Endothelial cell of umbilical vein (primary cell): ENCODE data around the gene CCDC15.

Source experiments
- EZH2 ChIP-seq: IDR thresholded peaks from 2 replicates; pipeline ENCODE4 v1.6.1; 2012; ENCODE audit warnings: borderline replicate concordance, low read depth, mild to moderate bottlenecking, moderate library complexity, low read length, inconsistent platforms; ENCODE audit not compliant: severe bottlenecking
- FOS ChIP-seq: IDR thresholded peaks from 2 replicates; pipeline ENCODE4 v1.6.1; 2011; ENCODE audit warnings: mild to moderate bottlenecking, low read length, moderate library complexity, borderline replicate concordance; ENCODE audit not compliant: insufficient read depth
- JUN ChIP-seq: IDR thresholded peaks from 2 replicates; pipeline ENCODE4 v1.6.1; 2011; ENCODE audit warnings: borderline replicate concordance, low read depth; ENCODE audit not compliant: insufficient read length, insufficient read depth
- MYC ChIP-seq: IDR thresholded peaks from one replicate; pipeline ENCODE4 v1.6.1; 2011; ENCODE audit warnings: mild to moderate bottlenecking, low read depth, low read length
- POLR2A ChIP-seq: IDR thresholded peaks from 2 replicates; pipeline ENCODE4 v1.6.1; 2012; ENCODE audit warnings: low read depth, mild to moderate bottlenecking, control low read depth, low read length
- POLR2AphosphoS5 ChIP-seq: IDR thresholded peaks from 2 replicates; pipeline ENCODE4 v1.6.1; 2012; ENCODE audit warnings: low read depth, mild to moderate bottlenecking, control low read depth, low read length, moderate library complexity; ENCODE audit not compliant: insufficient read depth
- TF ChIP-seq, protein P1 (sequence below), 2 donors: IDR thresholded peaks; 1 replicate in 1 of 2; 2 replicates in 1 of 2; pipeline ENCODE4 v1.5.1; 2011; ENCODE audit warnings: low read length in 2 of 2, mild to moderate bottlenecking in 2 of 2, moderate library complexity in 2 of 2, control low read depth in 1 of 2, inconsistent platforms in 1 of 2, low read depth in 1 of 2; ENCODE audit not compliant: insufficient read depth in 1 of 2; ENCODE audit errors: extremely low read depth in 1 of 2

DNA sequence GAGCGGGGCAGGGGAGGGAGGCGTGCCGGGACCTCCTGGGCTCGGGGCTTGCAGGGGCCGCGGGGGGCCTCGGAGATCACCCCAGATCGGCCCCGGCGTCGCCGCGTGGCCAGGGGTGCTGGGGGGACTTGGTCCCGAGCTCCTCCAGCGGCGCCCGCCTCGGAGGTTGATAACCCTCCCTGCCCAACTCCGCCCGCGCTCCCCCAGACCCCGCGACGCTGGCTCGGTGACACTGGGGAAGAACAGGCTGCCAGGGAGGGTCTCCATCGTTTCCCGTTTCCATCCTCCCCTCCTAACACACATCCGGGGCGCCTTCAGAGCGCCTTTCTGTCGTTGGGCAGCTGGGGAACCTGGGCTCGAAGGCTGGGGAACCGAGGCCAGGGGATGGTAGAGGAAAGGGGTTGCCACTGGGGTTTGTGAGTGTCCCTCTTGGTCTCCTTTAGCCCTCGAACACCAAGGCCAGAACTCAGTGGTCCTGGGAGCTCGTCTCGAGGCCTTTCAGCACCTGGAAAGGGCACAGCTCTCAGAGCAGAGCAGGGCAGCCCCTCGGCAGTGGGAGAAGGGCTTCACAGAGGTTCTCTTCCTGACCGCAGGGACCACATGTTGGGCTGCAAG lies 109.5 kb downstream of the CCDC15 start:
- TF ChIP-seq EZH2 (no peak), POLR2A (no peak), POLR2AphosphoS5 (no peak), JUN (no peak), MYC (no peak), FOS (no peak)
- TF ChIP-seq, protein P1, sequence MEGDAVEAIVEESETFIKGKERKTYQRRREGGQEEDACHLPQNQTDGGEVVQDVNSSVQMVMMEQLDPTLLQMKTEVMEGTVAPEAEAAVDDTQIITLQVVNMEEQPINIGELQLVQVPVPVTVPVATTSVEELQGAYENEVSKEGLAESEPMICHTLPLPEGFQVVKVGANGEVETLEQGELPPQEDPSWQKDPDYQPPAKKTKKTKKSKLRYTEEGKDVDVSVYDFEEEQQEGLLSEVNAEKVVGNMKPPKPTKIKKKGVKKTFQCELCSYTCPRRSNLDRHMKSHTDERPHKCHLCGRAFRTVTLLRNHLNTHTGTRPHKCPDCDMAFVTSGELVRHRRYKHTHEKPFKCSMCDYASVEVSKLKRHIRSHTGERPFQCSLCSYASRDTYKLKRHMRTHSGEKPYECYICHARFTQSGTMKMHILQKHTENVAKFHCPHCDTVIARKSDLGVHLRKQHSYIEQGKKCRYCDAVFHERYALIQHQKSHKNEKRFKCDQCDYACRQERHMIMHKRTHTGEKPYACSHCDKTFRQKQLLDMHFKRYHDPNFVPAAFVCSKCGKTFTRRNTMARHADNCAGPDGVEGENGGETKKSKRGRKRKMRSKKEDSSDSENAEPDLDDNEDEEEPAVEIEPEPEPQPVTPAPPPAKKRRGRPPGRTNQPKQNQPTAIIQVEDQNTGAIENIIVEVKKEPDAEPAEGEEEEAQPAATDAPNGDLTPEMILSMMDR (IDR thresholded peaks at IDR 0.05; ENCODE audit: extremely low read depth in 1 of 2, insufficient read depth in 1 of 2, low read depth in 1 of 2, low read length in 2 of 2), result no peak
